OCI-M2 (cell line): ENCODE measurements around the gene AUTS2.
"Not testable (repeated sequence)": the region's sequence is repeated elsewhere in the genome, so short reads cannot be mapped to it uniquely, and the experiment has no call there.

ENCODE experiments used
- DNase-seq: peaks from one replicate; lab custom pipeline; 2025; ENCODE audit not compliant: unreplicated experiment; lab: John Stamatoyannopoulos, UW

The AUTS2 gene

GRCh38 chr7:70805360-70805759 is 1207.1 kb downstream of the AUTS2 start:
- DNase-seq, result no peak

- no peak for DNase-seq
These were observed 1209.4 kb downstream of the AUTS2 start for GRCh38 chr7:70807650-70808049.

GRCh38 chr7:70808876-70809275 is 1210.6 kb downstream of the AUTS2 start:
- DNase-seq, result no peak

- DNase-seq, result no peak
These were observed 1212.4 kb downstream of the AUTS2 start for GRCh38 chr7:70810558-70811139.

GRCh38 chr7:70812511-70812910 is 1214.2 kb downstream of the AUTS2 start:
- DNase-seq, result no peak

GRCh38 chr7:70822490-70822889 is 1224.2 kb downstream of the AUTS2 start:
- DNase-seq, result not testable (repeated sequence)

GRCh38 chr7:70829221-70830059 is 1231.2 kb downstream of the AUTS2 start:
- DNase-seq, result no peak

- no peak for DNase-seq
These were observed 1231.8 kb downstream of the AUTS2 start for GRCh38 chr7:70830060-70830395.

- no peak for DNase-seq
These were observed 1232.2 kb downstream of the AUTS2 start for GRCh38 chr7:70830426-70830825.

GRCh38 chr7:70833726-70834125 is 1235.5 kb downstream of the AUTS2 start:
- no peak for DNase-seq

GRCh38 chr7:70834424-70834823 is 1236.1 kb downstream of the AUTS2 start:
- no peak for DNase-seq

- no peak for DNase-seq
These were observed 1237.4 kb downstream of the AUTS2 start for GRCh38 chr7:70835658-70836057.

- no peak for DNase-seq
These were observed 1238.0 kb downstream of the AUTS2 start for GRCh38 chr7:70836279-70836678.

- DNase-seq, result no peak
These were observed 1238.7 kb downstream of the AUTS2 start for GRCh38 chr7:70836946-70837345.

GRCh38 chr7:70837589-70837988 is 1239.3 kb downstream of the AUTS2 start:
- DNase-seq, result no peak

GRCh38 chr7:70838292-70838907 is 1240.1 kb downstream of the AUTS2 start:
- no peak for DNase-seq
